ENCODE results near the gene TMEM213. TPM values are rescaled to one million over a fixed set of nuclear protein-coding genes. Genes with fewer than 3 reads are reported as not detected.
A peak's percentile ranks its signal among the peaks of the same experiment; 100 is the strongest.

TMEM213 gene
- polyA plus RNA-seq, 1 donor = 0.13 TPM

DNA sequence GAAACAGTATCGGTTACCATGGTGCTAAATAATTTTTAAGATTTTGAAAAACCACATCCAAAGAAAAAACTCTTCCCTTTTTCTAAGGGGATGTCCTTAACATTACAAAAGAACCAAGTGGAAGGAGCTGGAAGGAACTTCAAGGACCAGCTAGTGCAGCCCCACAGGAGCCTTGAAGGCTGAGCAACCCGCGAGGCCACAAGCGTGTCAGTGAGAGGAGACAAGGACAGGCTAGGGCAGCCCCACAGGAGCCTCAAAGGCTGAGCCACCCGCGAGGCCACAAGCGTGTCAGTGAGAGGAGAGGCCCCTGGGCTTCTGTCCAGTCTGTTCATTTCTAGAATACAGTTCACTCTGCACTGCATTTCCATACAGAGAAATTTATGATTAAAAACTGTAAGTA lies 80.3 kb downstream of the TMEM213 start:
- DNase-seq = no peak

DNA sequence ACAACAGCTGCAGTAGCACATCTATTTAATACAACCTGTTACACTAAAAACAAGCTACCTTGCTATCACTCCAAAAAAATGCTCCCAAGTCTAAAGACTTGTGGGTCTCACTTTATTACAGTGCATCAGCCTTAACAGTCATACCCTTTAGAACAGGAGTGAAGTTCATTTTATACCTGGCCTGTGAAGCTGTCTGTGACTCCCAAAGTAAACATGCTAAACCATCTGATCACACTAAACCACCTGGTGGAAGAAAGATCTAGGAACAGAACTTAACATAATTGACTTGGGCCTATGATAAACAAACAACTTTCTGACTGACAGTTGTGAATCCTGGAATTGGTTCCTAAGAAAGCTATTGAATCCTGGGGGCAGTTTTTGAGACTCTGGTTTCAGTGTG lies 81.1 kb downstream of the TMEM213 start:
- no peak for DNase-seq

DNA sequence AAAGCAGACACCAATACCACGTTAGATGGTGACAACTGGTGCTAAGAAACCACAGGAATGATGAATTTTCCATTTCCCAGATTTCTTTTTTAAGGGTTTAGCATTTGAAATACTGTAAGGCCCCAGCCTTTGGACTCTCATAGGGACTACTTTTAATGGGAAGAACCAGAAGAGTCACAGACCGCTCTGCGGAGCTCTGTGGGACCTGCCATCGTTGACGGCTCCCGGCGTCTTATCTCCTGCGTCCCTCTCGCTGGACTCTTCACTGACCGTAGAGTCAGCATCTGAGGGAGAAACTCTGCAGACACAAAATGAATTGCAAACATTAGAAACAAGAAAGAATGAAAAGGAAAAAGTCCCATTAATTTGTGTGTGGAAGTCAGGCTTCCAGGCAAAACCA lies 81.6 kb downstream of the TMEM213 start:
- DNase-seq = no peak

- peak; percentile 10 for DNase-seq
These were observed 83.2 kb downstream of the TMEM213 start for GRCh38 chr7:138880881-138881578.

DNA sequence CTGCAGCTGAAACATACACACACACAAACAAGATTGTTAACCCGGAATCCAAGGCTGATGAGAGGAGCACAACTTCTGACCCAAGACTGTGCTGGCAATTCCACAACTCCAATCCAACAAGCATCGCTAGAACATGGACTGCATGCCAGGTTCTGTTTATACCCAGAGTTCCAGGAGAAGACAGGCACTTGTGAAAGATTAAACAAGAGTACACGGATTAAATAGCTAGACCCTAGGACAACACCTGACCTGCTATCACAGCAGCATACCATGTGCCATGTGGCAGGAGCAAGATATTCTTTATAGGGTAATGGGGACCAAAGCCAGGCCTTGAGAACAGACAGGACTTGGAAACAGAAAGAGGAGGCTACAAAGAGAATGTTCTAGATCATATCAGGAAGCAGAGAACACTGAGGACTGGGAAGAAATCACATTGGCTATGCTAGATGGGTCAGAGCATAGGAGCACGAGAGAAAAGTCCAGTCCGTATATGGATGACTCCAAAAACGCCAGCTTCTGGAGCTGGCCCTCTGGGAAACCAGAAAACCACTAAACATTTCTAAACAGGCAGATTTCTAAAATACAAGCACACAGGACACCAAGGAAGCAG lies 83.9 kb downstream of the TMEM213 start:
- DNase-seq = no peak

DNA sequence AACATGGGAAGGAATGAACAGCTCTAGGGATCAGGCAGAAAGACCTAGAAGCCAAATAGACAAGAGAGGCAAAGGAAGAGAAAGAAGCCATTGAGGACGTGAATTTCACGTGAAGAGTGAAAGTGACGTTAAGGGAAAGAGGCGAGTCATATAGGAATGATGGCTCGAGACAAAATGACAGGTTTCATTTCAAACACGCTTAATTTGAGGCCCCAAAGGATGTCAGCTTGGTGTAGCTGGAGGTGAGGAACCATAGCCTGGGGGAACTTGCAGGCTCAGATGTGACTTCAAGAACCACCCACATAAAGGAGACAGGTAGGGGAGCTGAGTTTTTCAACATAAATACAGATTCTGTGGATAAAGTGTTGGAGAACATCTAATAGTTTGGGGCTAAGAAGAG lies 84.5 kb downstream of the TMEM213 start:
- no peak for DNase-seq

GRCh38 chr7:138885383-138886147 lies 87.8 kb downstream of the TMEM213 start:
- no peak for DNase-seq

- peak; percentile 67 for DNase-seq
These were observed 88.7 kb downstream of the TMEM213 start for GRCh38 chr7:138886501-138886917.

GRCh38 chr7:138887085-138887710 lies 89.4 kb downstream of the TMEM213 start:
- no peak for DNase-seq

Other genes with a start within 250 kb of the TMEM213 start
- gene SVOPL, start 96.6 kb upstream of the TMEM213 start, polyA plus RNA-seq (ENCODE audit: insufficient read length) = not detected
- not detected for gene ATP6V0A4, start 202 bp downstream of the TMEM213 start, polyA plus RNA-seq (ENCODE audit: insufficient read length)
- gene KIAA1549, start 183.4 kb downstream of the TMEM213 start, polyA plus RNA-seq (ENCODE audit: insufficient read length) = 14.1 TPM
- gene ZC3HAV1L, start 238.0 kb downstream of the TMEM213 start, polyA plus RNA-seq (ENCODE audit: insufficient read length) = 16.2 TPM

Measured in hindlimb muscle (tissue), 1 donor.